Uterus (tissue), 4 donors: Measurements from ENCODE around the gene SVIL. TPM values are rescaled to one million over a fixed set of nuclear protein-coding genes. Genes with fewer than 3 reads are reported as not detected.

Experiments
- DNase-seq, 2 donors: peaks; one replicate each; pipeline ENCODE4 v3.0.0-alpha.2; 2019 to 2020
- H3K27ac ChIP-seq, 2 donors: fragments of 200-600 bp; sonication (generic); 1 replicate in 1 of 2; 2 replicates in 1 of 2; pipeline ENCODE4 v1.5.1; 2016 to 2018
- H3K27me3 ChIP-seq, 2 donors: fragments of 200-600 bp; sonication (generic); one replicate each; pipeline ENCODE4 v1.5.1; 2018 to 2019; ENCODE audit warnings: control low read depth in 1 of 2
- H3K36me3 ChIP-seq, 2 donors: fragments of 200-600 bp; sonication (generic); one replicate each; pipeline ENCODE4 v1.5.1; 2019; ENCODE audit warnings: control low read depth in 1 of 2
- H3K4me1 ChIP-seq, 2 donors: fragments of 200-600 bp; sonication (generic); one replicate each; pipeline ENCODE4 v1.5.1; 2018 to 2019; ENCODE audit warnings: control low read depth in 1 of 2
- H3K4me3 ChIP-seq, 2 donors: fragments of 200-600 bp; sonication (generic); 1 replicate in 1 of 2; 2 replicates in 1 of 2; pipeline ENCODE4 v1.5.1; 2018 to 2019; ENCODE audit warnings: mild to moderate bottlenecking in 1 of 2
- H3K9me3 ChIP-seq, 2 donors: fragments of 200-600 bp; sonication (generic); one replicate each; pipeline ENCODE4 v1.5.1; 2019; ENCODE audit warnings: control low read depth in 1 of 2
- POLR2A ChIP-seq, 2 donors: fragments of 450-650 bp; IDR thresholded peaks; one replicate each; pipeline ENCODE4 v1.6.1; 2016; ENCODE audit warnings: antibody characterized with exemption in 2 of 2, mild to moderate bottlenecking in 1 of 2, moderate library complexity in 1 of 2
- intact Hi-C: fragments of 100-400 bp; cut with DNase I; formaldehyde crosslinking; loops from one replicate; pipeline ENCODE4 v1.15.1; 2023; ENCODE audit warnings: low total_unique reads
- total RNA-seq, 4 donors: library from RNA; depleted of rRNA in 3 of 4; stranded (reverse); fragments of >200 nt in 3 of 4; gene quantifications; one replicate each; pipeline versions ENCODE4 v1.1.0 to v1.2.4, GENCODE V29; 2014 to 2023
- TF ChIP-seq, protein P1 (sequence below), 4 experiments: fragments of 200-600 bp in 2 of 4; fragments of 450-650 bp in 2 of 4; sonication (generic) in 2 of 4; IDR thresholded peaks; one replicate each; pipeline ENCODE4 v1.5.1; 2016 to 2019; ENCODE audit warnings: antibody characterized with exemption in 4 of 4, mild to moderate bottlenecking in 2 of 4, moderate library complexity in 1 of 4
- donor health status: DM: yes; HTN: yes; CAD: no.

Gene SVIL
- total RNA-seq, 4 donors from 2014 or later, result 108 to 316 (median 209) TPM

DNA sequence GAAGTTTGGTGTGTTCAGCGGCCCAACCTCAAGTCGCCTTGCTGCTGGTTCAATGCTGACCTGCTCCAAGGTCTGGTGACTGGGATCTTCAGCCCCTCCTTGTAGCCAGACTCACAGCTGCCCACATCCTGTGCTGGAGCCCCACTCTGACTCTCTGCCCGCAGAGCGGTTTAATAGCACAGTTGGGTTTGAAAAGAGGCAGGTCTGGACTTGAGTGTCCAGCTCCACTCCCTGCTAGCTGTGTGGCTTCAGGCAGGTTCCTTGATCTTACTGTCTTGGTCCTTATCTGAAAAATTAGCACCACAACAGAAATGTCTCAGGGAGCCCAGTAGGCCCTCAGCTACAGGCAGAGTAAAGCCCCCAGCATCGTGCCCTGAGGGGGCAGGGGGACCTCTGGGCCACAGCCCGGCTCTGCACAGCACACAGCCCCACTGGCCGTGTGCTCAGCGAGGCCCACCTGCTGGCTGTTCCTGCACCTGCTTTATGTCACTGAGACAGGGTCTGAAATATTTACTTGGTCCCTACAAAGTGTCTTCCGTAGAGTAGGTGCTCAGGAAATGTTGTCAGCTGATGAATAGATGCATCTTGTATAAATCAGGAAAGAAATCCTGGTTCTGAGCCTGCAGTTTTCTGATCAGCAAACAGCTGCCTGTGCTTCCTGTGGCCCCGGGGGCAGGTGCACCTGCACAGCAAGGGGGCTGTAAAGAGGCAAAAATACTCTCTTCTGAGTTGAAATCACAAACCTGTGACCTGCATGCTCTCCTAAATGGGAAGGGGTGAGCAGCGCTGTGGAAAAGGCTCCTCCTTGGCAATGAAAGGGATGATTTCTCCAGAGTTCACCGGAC, 155.5 kb downstream of the SVIL start:
- H3K27ac ChIP-seq, result peak overlapping the region in 1 of 2 donors; percentile 30
- no peak for TF ChIP-seq POLR2A (IDR thresholded peaks at IDR 0.05)
- TF ChIP-seq, protein P1, sequence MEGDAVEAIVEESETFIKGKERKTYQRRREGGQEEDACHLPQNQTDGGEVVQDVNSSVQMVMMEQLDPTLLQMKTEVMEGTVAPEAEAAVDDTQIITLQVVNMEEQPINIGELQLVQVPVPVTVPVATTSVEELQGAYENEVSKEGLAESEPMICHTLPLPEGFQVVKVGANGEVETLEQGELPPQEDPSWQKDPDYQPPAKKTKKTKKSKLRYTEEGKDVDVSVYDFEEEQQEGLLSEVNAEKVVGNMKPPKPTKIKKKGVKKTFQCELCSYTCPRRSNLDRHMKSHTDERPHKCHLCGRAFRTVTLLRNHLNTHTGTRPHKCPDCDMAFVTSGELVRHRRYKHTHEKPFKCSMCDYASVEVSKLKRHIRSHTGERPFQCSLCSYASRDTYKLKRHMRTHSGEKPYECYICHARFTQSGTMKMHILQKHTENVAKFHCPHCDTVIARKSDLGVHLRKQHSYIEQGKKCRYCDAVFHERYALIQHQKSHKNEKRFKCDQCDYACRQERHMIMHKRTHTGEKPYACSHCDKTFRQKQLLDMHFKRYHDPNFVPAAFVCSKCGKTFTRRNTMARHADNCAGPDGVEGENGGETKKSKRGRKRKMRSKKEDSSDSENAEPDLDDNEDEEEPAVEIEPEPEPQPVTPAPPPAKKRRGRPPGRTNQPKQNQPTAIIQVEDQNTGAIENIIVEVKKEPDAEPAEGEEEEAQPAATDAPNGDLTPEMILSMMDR (IDR thresholded peaks at IDR 0.05), result no peak
- H3K27me3 ChIP-seq, result no peaks in the 10 kb centered on the region
- no peak for DNase-seq
- no peaks in the 10 kb centered on the region for H3K36me3 ChIP-seq
- no peaks in the 10 kb centered on the region for H3K4me1 ChIP-seq
- H3K4me3 ChIP-seq, result no peak overlapping the region
- H3K9me3 ChIP-seq, result no peaks in the 10 kb centered on the region
- intact Hi-C loops, result no loop called here

DNA sequence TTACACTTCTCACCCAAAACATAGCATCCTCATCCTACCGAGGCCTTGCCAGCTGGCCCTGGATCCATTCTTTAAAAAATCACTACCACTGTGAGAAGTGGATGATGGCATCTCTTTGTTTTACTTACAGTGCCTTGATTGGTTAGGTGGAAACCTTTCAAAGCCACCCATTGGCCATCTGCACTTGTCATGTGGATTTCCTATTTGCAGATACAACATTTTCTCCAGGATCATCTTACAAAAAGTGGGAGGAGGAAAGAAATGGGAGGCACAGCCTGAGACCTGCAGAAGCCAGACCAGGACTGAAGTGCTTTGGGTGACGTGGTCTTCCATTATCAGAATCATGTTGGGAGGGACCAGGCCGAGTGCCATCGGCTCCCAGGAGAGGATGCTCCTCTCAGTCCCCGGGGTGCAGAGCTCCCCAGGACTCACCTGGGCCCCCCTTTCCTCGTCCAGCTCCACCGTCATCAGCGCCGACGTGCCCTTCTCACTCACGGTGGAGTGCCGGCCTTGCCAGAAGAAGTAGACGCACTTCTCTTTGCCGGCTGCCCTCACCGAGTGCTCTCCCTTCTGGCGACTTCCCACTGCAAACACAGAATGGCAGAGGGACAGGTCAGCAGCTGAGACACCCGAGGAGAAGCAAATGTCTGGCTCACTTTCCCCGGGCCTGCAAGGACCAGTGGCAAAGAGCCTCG, 161.2 kb downstream of the SVIL start:
- no peaks in the 10 kb centered on the region for H3K27me3 ChIP-seq
- peak overlapping the region; percentile 6 to 38 for H3K27ac ChIP-seq
- no peaks in the 10 kb centered on the region for H3K9me3 ChIP-seq
- no peak overlapping the region for H3K4me3 ChIP-seq
- H3K4me1 ChIP-seq, result no peaks in the 10 kb centered on the region
- no peaks in the 10 kb centered on the region for H3K36me3 ChIP-seq
- intact Hi-C loops, result no loop called here
- TF ChIP-seq, protein P1 (IDR thresholded peaks at IDR 0.05), result no peak
- DNase-seq, result no peak

DNA sequence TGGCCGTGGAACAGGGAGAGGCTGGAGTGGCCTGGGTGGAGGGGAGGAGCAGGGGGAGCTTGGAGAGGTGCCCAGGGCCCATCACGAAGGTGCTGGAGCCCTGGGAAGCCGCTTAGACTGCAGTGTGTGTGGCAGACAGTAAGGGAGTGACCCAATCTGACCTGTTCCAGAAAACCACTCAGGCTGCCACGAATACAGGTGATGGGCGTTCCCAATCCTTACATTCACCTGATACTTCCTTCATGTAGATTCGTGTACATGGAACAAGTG, 161.7 kb downstream of the SVIL start:
- no peaks in the 10 kb centered on the region for H3K36me3 ChIP-seq
- no peaks in the 10 kb centered on the region for H3K27me3 ChIP-seq
- no peak overlapping the region for H3K4me3 ChIP-seq
- intact Hi-C loops, result no loop called here
- no peak for DNase-seq
- TF ChIP-seq, protein P1 (IDR thresholded peaks at IDR 0.05), result no peak
- no peak for TF ChIP-seq POLR2A (IDR thresholded peaks at IDR 0.05)
- no peaks in the 10 kb centered on the region for H3K4me1 ChIP-seq
- H3K27ac ChIP-seq, result peak overlapping the region; percentile 65 to 72
- no peaks in the 10 kb centered on the region for H3K9me3 ChIP-seq

DNA sequence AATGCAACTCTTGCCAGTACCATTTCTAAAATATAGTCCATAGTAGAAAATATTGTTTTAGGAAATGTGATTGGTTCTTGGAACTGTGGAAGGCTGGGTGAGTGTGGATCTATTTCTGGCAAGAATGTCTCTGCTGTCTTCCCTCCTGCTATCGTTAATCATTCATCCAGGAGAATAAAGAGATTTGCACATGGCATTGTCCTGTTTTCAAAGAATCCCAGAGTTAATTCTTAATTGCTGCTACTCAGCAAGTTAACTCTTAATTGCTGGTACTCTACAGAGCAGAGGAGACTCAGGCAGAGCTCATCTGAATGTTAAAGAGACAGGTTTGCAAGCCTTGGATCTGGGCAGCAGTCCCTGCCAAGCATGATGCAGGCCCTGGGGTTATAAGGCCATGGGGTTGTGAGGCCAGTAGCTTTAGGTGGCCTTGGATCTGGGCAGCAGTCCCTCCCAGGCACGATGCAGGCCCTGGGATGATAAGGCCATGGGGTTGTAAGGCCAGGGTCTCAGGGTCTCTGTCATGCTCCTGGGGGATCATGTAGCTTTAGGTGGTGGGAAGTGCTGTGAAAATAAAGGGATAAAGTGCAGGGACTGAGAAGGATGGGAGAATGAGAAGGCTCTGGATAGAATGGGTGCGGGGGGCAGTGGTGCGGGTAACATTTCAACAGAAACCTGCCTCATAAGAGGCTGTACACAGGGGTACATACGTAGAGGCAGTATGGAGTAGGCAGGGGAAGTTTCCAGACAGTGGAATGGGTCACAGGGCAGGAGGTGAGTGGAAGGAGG, 162.3 kb downstream of the SVIL start:
- Histone ChIP-seq H3K27ac (peak overlapping the region; percentile 65 to 72), H3K27me3 (no peaks in the 10 kb centered on the region), H3K9me3 (no peaks in the 10 kb centered on the region), H3K4me3 (no peak overlapping the region), H3K4me1 (no peaks in the 10 kb centered on the region), H3K36me3 (no peaks in the 10 kb centered on the region)
- DNase-seq, result no peak
- intact Hi-C loops, result no loop called here
- TF ChIP-seq, protein P1 (IDR thresholded peaks at IDR 0.05), result no peak
- no peak for TF ChIP-seq POLR2A (IDR thresholded peaks at IDR 0.05)

DNA sequence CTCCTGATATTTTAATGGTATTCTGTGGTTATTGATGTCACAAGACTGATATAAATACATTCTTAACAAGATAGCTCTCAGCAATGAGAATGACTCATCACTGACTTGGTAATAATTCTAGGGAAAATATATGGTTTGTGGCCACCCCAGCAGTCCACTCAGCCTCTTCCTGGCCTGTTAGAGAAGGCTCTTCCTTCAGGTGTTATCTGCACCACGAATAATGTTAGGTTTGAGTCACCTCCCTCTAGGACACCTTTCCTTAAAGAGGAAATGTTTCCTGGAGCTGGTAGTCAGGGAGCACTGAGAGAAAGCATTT, 163.3 kb downstream of the SVIL start:
- intact Hi-C loops, result no loop called here
- H3K36me3 ChIP-seq, result no peaks in the 10 kb centered on the region
- H3K4me3 ChIP-seq, result no peak overlapping the region
- no peaks in the 10 kb centered on the region for H3K4me1 ChIP-seq
- no peaks in the 10 kb centered on the region for H3K9me3 ChIP-seq
- no peak for DNase-seq
- no peaks in the 10 kb centered on the region for H3K27me3 ChIP-seq
- TF ChIP-seq, protein P1 (IDR thresholded peaks at IDR 0.05), result no peak
- no peak for TF ChIP-seq POLR2A (IDR thresholded peaks at IDR 0.05)
- H3K27ac ChIP-seq, result peak overlapping the region; percentile 65 to 72
